Measurements from ENCODE around the gene CACYBP.
"Not testable (repeated sequence)": the region's sequence is repeated elsewhere in the genome, so short reads cannot be mapped to it uniquely, and the experiment has no call there.

Gene CACYBP

DNA sequence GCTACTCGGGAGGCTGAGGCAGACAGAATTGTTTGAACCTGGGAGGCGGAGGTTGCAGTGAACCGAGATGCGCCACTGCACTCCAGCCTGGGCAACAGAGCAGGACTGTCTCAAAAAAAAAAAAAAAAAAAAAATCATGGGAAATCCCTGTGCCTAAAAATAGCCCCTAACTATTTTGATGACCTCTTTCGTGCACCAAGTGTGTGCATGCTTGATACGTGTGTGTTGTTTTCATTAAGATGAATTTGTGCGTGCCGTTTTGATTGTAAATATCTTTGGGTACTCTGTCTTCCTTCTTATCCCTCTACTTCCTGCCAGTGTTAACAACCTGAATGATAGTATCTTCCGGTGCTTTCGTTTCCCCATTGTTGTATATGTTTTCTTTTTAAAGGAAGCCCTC is 9.8 kb downstream of the CACYBP start:
- DNase-seq (ENCODE audit: low read depth, low spot score) = no peak

DNA sequence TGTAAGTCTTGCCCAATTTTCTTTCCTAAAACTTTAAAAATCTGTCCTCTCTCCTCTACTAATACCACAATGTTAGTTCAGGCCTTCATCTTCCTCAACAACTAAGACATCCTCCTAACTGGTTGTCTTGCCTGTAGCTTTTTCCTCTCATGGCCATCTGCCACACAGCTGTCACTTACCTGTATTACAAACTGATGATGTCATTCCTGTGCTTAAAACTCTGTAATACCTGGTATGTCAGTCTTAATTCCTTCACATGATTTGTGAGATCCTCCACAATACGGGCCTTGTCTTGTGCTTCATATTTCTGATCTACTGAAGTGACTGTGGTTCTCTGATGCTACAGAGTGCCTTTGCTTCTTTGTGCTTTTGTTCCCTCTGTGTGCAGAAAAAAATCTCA is 13.7 kb downstream of the CACYBP start:
- no peak for DNase-seq (ENCODE audit: low read depth, low spot score)

DNA sequence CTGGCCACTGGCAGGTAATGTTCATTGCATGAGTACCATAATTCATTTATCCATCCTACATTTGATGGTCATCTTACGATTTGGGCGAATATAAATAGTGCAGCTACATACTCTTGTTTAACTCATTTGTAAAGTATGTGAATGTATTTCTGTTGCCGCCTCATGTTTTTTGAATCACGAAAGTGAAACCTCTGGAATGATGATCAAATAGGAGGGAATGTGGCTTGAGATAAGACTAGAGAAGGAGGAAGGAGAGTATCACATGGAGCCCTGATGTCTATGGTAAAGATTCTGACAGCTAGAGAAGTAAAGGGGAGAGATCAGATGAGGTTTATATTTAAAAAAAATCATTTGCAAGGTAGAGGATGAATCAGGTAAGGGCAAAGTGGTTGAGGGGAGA is 15.5 kb downstream of the CACYBP start:
- no peak for DNase-seq (ENCODE audit: low read depth, low spot score)

DNA sequence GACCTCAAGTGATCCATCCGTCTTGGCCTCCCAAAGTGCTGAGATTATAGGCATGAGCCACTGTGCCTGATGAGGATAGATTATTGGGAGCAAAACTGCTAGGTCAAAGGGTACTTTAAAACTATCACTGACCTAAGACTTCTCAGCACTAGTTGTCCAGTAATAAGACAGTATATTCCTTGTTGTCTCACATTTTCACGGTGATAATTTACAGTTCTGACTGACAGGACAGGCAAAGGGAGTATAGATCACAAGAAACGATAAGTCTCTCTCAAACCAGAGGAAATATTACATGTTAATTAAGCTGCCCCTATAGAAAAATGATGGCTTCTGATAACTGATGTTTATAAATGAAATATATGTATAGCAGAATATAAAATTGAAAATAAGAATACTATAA is 19.8 kb downstream of the CACYBP start:
- DNase-seq (ENCODE audit: low read depth, low spot score) = no peak

DNA sequence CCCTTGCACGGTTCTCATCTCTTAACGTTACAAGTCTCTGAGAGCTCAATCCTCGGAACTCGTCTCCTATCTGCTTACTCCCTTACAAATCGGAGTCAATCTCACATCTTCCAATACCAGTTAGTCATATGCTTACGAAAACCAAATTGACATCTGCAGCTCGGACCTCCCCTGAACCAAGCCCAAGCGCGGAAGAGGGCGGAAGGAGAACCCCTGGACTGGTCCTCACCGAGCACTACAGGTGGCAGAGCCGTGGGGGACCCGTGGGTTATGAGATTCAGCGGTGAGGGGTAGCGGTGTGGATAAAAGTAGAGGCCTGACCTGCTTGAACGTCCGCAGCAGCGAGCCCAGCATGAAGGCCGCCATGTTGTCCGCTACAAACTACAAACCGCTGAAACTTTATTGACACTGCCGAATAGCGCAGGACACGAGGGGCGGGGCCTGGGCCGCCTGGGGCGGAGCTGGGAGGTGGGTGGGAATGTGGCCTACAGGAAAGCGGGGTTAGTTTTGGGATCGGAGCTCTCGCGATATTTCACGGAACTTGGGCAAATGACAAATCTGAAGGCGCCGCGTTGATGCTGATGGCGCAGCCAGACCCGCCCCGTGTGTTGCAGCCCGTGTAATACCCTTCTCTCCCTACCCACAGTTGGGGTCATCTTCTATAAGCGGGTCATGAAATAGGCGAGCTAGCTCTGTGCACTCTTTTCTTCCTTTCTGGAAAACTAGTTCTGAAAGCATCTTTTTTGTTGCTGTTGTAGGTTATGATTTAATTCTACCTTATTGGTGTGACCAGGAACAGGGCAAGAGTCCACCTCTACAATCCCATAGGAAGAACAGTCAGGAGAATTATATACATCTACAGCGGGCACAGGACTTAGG is 23.5 kb downstream of the CACYBP start, which contains the start of gene MRPS14:
MRPS14 (minus strand) TSS at position 383 of the 879 bp plus-strand sequence; CDS start at position 366, 17 bp downstream.
- peak; percentile 98 for DNase-seq (ENCODE audit: low read depth, low spot score)

DNA sequence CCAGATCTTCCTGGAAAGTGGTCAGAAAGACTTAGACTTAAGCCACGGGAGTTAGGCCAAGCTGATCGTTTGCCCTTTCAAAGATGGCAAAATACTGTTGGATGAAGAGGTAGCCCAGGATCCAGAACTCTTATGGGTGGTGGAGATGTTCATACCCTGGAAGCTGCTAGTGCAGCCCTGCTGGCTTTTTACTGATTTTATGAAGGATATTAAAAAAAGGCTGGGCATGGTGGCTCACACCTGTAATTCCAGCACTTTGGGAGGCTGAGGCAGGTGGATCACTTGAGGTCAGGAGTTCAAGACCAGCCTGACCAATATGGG is 24.1 kb downstream of the CACYBP start:
- DNase-seq (ENCODE audit: low read depth, low spot score) = not testable (repeated sequence)

DNA sequence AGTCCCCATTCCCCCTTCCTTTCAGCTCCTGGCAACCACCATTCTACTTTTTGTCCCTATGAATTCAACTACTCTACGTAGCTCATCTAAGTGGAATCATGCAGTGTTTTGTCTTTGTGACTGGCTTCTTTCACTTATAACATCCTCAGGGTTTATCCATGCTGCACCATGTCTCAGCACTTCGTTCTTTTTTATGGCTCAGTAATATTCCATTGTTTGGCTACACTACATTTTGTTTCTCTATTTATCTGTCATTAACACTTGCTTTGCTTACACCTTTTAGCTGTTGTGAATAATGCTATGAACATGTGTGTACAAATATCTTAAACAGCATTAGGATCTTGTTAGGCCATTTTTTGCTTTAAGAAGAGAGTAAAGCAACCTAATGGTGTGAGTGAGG is 25.0 kb downstream of the CACYBP start:
- DNase-seq (ENCODE audit: low read depth, low spot score) = no peak

DNA sequence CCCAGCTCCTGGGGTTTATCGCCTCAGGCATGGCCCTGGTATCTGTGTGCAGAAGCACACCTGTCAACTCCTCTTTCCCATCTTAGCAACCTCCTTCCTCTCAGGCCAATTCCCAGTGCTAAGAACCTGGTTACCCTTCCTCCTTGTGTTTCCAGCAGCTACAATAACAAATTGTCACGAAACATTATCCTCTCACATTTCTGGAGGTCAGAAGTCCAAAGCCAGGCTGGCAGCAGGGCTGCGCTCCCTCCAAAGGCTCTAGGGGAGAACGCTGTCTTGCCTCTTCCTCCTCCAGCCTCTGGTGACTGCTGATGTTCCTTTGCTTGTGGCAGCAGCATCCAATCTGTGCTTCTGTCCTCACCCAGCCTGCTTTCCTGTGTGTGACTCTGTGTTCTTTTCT is 34.2 kb downstream of the CACYBP start:
- no peak for DNase-seq (ENCODE audit: low read depth, low spot score)

DNA sequence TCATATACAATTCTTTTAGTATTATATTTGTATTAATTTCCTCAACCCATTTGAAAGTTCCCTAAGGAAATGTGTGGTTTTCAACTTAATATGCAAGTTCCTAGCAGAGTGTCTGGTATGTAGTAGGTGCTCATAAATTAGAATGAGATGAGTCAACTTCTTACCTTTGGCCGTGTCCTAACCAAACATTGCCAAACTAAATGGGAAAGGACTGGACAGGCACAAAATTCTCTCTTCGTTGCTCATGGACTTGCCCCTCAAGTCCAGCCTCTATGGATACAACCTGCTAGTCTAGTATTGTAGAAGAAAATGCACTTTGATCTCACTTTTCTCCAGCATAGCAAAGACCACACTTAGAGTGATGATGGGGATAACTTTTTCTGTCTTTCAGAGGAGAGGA is 35.0 kb downstream of the CACYBP start:
- no peak for DNase-seq (ENCODE audit: low read depth, low spot score)

DNA sequence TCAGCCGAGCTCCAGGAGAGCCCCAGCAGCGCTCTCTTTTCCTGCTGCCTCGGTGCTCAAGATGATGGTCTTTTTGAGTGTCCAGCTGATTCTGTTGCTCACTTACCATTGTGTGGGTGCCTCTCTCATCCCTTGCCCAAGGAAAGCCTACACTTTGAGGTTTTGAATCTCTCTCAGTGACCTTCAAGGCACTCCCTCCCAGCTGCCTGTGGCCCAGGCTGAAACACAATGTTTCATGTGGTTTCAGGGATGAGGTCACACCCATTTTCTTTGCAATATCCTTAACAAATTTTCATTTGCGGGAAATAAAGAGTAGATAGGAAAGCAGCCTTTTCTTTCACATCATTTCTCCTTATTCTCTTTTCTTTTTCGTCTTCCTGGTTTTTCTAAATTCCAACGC is 36.1 kb downstream of the CACYBP start:
- DNase-seq (ENCODE audit: low read depth, low spot score) = no peak

DNA sequence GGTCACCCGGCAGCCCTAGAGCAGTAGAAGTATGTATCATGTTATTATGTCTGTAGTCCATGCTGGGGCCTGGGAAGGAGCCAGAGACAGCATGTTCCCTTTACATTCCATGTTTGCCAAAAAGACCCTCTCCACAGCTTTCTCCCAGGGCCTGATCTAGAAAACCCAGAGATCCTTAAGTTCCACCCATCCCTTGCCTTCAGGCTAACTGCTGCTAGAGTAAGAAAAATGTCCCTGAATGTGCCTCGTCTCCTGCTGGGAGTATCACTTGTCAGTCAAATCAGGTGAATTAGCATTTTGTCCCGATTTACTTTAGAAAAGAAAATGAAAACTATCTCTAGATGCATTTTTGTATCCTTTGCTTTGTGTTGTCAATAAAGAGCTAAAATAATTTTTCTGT is 36.7 kb downstream of the CACYBP start:
- no peak for DNase-seq (ENCODE audit: low read depth, low spot score)

DNA sequence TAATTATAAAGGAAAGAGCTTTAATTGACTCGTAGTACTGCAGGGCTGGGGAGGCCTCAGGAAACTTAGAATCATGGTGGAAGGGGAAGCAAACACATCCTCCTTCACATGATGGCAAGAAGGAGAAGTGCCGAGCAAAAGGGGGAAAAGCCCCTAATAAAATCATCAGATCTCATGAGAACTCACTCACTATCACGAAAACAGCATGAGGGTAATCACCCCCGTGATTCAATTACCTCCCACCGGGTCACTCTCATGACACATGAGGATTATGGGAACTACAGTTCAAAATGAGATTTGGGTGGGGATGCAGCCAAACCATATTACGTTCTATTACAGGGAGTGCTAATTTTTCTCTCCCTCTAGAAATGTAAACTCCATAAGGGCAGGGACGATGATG is 37.7 kb downstream of the CACYBP start:
- no peak for DNase-seq (ENCODE audit: low read depth, low spot score)

DNA sequence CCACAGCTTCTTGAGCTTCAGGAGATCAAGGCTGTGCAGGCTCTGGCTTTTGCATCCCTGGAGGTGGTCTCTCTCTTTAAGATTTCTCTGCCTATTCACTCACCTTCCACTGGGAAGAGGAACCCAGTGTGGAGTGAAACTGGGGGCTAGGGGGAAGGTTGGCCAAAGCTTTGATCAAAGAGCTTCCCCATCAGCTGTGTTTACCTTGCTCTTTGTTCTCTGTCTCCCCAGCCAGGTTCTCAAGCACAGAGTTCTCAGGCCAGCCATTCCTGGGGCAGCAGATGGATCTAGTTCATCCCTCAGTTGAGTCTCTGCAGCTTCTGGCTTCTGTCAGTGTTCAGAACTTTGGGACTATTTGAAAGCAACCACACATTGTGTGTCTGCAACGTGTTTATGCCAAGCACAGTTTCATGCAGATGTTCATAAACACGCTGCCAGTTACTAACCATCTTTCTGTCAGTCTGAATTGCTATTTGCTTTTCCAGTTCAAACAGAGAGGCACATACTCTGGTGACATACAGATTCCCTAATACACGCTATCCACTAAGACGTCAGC is 40.7 kb downstream of the CACYBP start:
- no peak for DNase-seq (ENCODE audit: low read depth, low spot score)

DNA sequence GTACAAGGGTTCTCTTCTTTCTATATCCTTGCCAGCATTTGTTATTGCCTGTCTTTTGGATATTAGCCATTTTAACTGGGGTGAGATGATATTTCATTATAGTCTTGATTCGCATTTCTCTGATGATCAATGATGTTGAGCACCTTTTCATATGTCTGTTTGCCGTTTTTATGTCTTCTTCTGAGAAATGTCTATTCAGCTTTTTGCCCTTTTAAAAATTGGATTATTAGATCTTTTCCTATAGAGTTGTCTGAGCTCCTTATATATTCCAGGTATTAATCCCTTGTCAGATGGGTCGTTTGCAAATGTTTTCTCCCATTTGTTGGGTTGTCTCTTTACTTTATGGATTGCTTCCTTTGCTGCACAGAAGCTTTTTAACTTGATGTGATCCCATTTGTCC is 42.9 kb downstream of the CACYBP start:
- DNase-seq (ENCODE audit: low read depth, low spot score) = no peak

DNA sequence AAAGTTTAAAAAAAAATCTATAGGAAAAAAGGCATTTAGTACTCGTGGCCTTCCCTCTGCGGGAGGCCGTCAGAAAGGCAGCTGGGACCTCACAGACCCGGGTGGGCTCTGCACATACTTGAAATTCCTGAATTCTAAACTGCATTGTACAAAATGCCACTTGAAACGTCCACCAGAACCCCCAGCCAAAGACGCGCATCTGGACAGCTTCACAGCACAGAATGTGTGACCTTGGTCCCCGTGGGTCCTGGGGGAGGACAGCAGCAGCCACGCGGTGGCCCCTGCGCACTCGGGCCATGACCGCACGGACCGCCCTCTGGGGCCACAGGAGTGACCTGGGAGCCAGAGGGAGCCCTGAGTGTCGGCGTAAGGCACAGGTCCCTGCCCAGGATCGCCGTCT is 44.1 kb downstream of the CACYBP start:
- DNase-seq (ENCODE audit: low read depth, low spot score) = no peak

DNA sequence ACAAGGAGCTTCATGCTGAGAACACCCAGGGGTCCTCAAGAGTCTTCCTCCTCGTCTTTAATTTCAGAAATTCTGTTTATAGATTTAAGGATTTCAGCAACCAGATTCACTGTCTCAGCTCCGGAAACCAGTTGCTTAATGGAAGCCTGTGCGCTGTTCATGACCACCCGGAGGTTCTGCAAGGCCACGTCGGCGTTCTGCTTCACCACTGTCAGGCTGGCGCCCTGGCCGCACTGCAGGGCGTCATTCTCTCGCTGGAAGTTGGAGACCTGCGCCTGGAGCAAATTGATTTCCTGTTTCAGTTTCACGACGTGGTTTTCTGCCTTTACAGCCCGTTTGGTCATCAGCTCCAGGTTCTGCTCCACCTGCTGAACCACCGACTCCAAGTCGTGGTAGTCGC is 44.8 kb downstream of the CACYBP start:
- DNase-seq (ENCODE audit: low read depth, low spot score) = not testable (repeated sequence)

DNA sequence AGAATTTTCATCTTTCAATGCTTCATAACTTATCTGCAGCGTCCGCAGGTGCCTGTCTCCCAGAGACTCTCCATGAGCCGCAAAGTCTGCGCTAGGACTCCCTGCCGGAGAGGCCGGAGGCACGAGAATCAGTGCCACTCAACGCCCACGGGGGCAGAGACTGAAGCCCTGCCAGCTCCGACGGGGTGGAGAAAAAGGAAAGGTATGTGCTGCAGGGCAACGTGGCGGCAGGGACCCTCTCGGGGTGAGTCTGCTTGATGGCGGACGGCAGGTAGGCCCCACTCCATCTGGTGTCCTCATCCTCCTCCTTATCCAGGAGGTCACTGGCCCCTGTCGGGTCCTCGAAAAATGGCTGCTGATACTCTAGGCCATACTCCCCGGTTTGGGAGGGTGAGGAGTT is 45.4 kb downstream of the CACYBP start:
- no peak for DNase-seq (ENCODE audit: low read depth, low spot score)

DNA sequence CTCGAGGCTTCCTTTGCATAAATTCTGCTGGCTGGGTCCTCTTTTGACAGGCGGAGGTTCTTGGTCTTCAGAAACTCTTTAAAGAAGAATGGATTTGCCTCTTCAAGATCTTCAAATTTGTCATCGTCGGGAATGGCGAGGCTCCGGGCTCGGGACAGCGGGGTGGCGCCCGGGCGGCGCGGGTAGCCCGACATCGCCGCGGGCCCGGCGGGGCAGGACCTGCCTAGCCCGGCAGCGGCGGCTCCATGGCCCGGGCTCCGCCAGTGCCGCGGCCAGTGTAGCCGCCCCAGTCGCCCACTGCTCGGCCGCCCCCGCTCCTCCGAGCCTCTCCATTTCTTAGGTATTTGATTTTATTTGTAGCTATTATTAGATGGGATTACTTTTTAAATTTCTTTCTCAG is 45.8 kb downstream of the CACYBP start:
- DNase-seq (ENCODE audit: low read depth, low spot score) = no peak

DNA sequence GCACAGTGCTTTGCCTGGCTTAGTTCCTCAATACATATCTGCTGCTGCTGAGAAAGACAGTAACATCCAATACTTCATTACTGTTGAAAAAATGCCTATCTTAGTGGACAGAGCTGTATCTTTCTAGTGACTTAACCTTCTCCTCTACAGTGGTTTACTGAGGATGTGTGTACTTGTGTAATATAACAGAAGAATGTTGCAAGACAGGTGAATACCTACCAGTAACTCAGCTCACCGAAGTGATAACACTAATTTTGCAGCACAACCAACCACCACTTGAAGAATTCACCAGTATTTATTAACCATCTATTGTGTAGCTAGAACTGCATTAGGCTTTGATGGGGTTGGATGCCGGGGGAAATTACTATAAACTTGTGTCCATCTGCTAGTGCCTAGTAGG is 51.2 kb downstream of the CACYBP start:
- no peak for DNase-seq (ENCODE audit: low read depth, low spot score)

DNA sequence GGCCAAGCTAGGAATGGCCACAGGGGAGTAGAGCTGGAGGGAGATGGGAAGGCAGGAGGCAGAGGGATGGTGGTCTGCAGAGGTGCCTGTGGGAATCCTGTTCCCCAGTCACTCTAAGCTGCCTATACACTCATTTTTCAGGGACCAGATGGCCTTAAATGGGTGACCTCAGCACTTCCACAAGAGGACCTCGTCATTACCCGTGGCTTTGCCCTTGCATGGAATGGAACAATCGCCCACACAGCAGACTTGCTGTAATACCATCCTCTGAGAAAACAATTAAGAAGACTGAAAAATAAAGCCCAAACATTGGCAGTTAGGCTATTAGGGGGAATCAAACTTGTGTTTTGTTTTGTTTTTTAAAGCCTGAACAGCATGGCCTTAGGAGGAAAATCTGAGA is 55.0 kb downstream of the CACYBP start:
- no peak for DNase-seq (ENCODE audit: low read depth, low spot score)
